Upper lobe of left lung (tissue), 4 donors: Measurements from ENCODE around the gene WT1.

Experiments
- EP300 ChIP-seq, 4 donors: sonication (generic); formaldehyde crosslinking; IDR thresholded peaks; one replicate each; pipeline ENCODE4 v1.5.1; 2017; ENCODE audit warnings: antibody characterized with exemption in 4 of 4, control low read depth in 2 of 4
- POLR2A ChIP-seq, 4 donors: fragments of 450-650 bp; IDR thresholded peaks; one replicate each; pipeline ENCODE4 v1.5.1; 2016 to 2017; ENCODE audit warnings: antibody characterized with exemption in 4 of 4, mild to moderate bottlenecking in 2 of 4
- POLR2AphosphoS5 ChIP-seq, 2 donors: sonication (generic); formaldehyde crosslinking; IDR thresholded peaks; one replicate each; pipeline ENCODE4 v1.5.1; 2017; ENCODE audit warnings: antibody characterized with exemption in 2 of 2
- TF ChIP-seq, protein P1 (sequence below), 6 experiments: fragments of 450-650 bp in 4 of 6; fragments of 200-600 bp in 2 of 6; sonication (generic) in 2 of 6; IDR thresholded peaks; one replicate each; pipeline ENCODE4 v1.5.1; 2016 to 2019; ENCODE audit warnings: antibody characterized with exemption in 6 of 6

DNA sequence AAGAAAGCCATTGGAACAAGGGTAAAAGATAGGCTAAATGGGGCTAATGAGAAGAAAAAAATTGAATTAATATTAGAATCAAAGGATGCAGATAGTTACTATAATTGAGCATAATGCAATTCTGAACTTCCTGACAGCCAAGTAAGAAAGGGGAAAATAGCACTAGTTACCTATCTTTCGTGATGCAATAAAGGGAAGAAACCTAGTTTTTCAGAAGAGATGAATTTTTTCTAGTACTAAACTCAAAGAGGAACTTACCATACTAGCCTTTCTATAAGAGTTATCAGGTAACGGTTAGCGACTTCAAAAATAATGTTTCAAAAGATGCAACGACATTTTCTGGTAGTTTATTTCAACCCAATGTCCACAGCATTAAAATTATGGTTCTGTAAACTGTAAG, 8.8 kb upstream of the WT1 start:
- TF ChIP-seq, protein P1, sequence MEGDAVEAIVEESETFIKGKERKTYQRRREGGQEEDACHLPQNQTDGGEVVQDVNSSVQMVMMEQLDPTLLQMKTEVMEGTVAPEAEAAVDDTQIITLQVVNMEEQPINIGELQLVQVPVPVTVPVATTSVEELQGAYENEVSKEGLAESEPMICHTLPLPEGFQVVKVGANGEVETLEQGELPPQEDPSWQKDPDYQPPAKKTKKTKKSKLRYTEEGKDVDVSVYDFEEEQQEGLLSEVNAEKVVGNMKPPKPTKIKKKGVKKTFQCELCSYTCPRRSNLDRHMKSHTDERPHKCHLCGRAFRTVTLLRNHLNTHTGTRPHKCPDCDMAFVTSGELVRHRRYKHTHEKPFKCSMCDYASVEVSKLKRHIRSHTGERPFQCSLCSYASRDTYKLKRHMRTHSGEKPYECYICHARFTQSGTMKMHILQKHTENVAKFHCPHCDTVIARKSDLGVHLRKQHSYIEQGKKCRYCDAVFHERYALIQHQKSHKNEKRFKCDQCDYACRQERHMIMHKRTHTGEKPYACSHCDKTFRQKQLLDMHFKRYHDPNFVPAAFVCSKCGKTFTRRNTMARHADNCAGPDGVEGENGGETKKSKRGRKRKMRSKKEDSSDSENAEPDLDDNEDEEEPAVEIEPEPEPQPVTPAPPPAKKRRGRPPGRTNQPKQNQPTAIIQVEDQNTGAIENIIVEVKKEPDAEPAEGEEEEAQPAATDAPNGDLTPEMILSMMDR (IDR thresholded peaks at IDR 0.05), result no peak
- TF ChIP-seq EP300 (IDR thresholded peaks at IDR 0.05) (no peak), POLR2A (IDR thresholded peaks at IDR 0.05) (no peak), POLR2AphosphoS5 (IDR thresholded peaks at IDR 0.05) (no peak)
